ENCODE data around the gene CD99.

CD99 gene

GRCh38 chrX:2701600-2701999, 10.5 kb downstream of the CD99 start:
- TF ChIP-seq ZNF248 (tag by site-specific recombination; IDR thresholded peaks at IDR 0.05) (no peak), MEIS1 (CRISPR knock-in tag; IDR thresholded peaks at IDR 0.05; ENCODE audit: borderline replicate concordance) (no peak), ZNF174 (tag by site-specific recombination; IDR thresholded peaks at IDR 0.05) (no peak), ZNF596 (tag by site-specific recombination; IDR thresholded peaks at IDR 0.05) (no peak), ZBTB26 (tag by site-specific recombination; optimal IDR thresholded peaks at IDR 0.05) (no peak), TRIM28 (IDR thresholded peaks at IDR 0.05; ENCODE audit: borderline replicate concordance, low read length) (no peak), ZNF560 (tag by site-specific recombination; IDR thresholded peaks at IDR 0.05; ENCODE audit: borderline replicate concordance) (no peak), ZBTB48 (tag by site-specific recombination; IDR thresholded peaks at IDR 0.05) (no peak), ZSCAN30 (tag by site-specific recombination; IDR thresholded peaks at IDR 0.05) (no peak), ZNF843 (tag by site-specific recombination; IDR thresholded peaks at IDR 0.05) (no peak), ZNF324 (tag by site-specific recombination; IDR thresholded peaks at IDR 0.05) (no peak), ZNF785 (tag by site-specific recombination; IDR thresholded peaks at IDR 0.05) (no peak), ZNF529 (tag by site-specific recombination; IDR thresholded peaks at IDR 0.05; ENCODE audit: insufficient replicate concordance) (no peak), SCRT1 (tag by site-specific recombination; IDR thresholded peaks at IDR 0.05; ENCODE audit: borderline replicate concordance) (no peak), RBAK (tag by site-specific recombination; IDR thresholded peaks at IDR 0.05) (no peak), ZNF521 (tag by site-specific recombination; IDR thresholded peaks at IDR 0.05) (no peak)
- TF ChIP-seq, protein P1, sequence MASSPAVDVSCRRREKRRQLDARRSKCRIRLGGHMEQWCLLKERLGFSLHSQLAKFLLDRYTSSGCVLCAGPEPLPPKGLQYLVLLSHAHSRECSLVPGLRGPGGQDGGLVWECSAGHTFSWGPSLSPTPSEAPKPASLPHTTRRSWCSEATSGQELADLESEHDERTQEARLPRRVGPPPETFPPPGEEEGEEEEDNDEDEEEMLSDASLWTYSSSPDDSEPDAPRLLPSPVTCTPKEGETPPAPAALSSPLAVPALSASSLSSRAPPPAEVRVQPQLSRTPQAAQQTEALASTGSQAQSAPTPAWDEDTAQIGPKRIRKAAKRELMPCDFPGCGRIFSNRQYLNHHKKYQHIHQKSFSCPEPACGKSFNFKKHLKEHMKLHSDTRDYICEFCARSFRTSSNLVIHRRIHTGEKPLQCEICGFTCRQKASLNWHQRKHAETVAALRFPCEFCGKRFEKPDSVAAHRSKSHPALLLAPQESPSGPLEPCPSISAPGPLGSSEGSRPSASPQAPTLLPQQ (tag by site-specific recombination; IDR thresholded peaks at IDR 0.05) = no peak
- TF ChIP-seq, protein P2, sequence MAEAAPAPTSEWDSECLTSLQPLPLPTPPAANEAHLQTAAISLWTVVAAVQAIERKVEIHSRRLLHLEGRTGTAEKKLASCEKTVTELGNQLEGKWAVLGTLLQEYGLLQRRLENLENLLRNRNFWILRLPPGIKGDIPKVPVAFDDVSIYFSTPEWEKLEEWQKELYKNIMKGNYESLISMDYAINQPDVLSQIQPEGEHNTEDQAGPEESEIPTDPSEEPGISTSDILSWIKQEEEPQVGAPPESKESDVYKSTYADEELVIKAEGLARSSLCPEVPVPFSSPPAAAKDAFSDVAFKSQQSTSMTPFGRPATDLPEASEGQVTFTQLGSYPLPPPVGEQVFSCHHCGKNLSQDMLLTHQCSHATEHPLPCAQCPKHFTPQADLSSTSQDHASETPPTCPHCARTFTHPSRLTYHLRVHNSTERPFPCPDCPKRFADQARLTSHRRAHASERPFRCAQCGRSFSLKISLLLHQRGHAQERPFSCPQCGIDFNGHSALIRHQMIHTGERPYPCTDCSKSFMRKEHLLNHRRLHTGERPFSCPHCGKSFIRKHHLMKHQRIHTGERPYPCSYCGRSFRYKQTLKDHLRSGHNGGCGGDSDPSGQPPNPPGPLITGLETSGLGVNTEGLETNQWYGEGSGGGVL (tag by site-specific recombination; IDR thresholded peaks at IDR 0.05) = no peak
- TF ChIP-seq, protein P3, sequence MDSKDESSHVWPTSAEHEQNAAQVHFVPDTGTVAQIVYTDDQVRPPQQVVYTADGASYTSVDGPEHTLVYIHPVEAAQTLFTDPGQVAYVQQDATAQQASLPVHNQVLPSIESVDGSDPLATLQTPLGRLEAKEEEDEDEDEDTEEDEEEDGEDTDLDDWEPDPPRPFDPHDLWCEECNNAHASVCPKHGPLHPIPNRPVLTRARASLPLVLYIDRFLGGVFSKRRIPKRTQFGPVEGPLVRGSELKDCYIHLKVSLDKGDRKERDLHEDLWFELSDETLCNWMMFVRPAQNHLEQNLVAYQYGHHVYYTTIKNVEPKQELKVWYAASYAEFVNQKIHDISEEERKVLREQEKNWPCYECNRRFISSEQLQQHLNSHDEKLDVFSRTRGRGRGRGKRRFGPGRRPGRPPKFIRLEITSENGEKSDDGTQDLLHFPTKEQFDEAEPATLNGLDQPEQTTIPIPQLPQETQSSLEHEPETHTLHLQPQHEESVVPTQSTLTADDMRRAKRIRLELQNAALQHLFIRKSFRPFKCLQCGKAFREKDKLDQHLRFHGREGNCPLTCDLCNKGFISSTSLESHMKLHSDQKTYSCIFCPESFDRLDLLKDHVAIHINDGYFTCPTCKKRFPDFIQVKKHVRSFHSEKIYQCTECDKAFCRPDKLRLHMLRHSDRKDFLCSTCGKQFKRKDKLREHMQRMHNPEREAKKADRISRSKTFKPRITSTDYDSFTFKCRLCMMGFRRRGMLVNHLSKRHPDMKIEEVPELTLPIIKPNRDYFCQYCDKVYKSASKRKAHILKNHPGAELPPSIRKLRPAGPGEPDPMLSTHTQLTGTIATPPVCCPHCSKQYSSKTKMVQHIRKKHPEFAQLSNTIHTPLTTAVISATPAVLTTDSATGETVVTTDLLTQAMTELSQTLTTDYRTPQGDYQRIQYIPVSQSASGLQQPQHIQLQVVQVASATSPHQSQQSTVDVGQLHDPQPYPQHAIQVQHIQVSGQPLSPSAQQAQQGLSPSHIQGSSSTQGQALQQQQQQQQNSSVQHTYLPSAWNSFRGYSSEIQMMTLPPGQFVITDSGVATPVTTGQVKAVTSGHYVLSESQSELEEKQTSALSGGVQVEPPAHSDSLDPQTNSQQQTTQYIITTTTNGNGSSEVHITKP (tag by site-specific recombination; IDR thresholded peaks at IDR 0.05) = no peak
- Histone ChIP-seq H3K4me1 (ENCODE audit: control insufficient read depth, insufficient read depth, low read length) (no peaks in the 10 kb centered on the region), H3K4me3 (ENCODE audit: low read depth, low read length) (no peak overlapping the region), H3K27ac (ENCODE audit: extremely low read depth, low read depth, low read length) (no peak overlapping the region), H3K9me3 (ENCODE audit: control insufficient read depth, insufficient read depth, low read depth, low read length) (no peaks in the 10 kb centered on the region), H3K36me3 (ENCODE audit: control insufficient read depth in 2 of 2, insufficient read depth in 1 of 2, low read length in 2 of 2) (peaks cover 8 to 13% of the 10 kb centered on the region in 2 experiments; a peak in 2 of 3 replicates)
- ChIA-PET CTCF (no interaction called here), POLR2A (no interaction called here)
